ENCODE results near the gene CYP2C9. TPM values are rescaled to one million over a fixed set of nuclear protein-coding genes. Genes with fewer than 3 reads are reported as not detected.

CYP2C9 gene
- total RNA-seq, 1 donor from 2014 or later: 0.34 TPM

- Mint-ChIP-seq H3K4me1 (ENCODE audit: low read depth) (peaks cover 2% of the 10 kb centered on the region), H3K36me3 (ENCODE audit: insufficient read depth) (peaks cover 2% of the 10 kb centered on the region), H3K4me3 (ENCODE audit: low read depth) (no peak overlapping the region), H3K27me3 (no peaks in the 10 kb centered on the region), H3K27ac (no peak overlapping the region), H3K9me3 (ENCODE audit: low read depth) (peaks cover 11% of the 10 kb centered on the region)
- no peak for DNase-seq (ENCODE audit: low spot score, unreplicated experiment)
- TF ChIP-seq CTCF (IDR thresholded peaks at IDR 0.05; ENCODE audit: unreplicated experiment): no peak
These were observed 88.0 kb downstream of the CYP2C9 start for GRCh38 chr10:95026461-95026860.

- no peak for TF ChIP-seq CTCF (IDR thresholded peaks at IDR 0.05; ENCODE audit: unreplicated experiment)
- Mint-ChIP-seq H3K4me1 (ENCODE audit: low read depth) (peaks cover 27% of the 10 kb centered on the region), H3K4me3 (ENCODE audit: low read depth) (no peak overlapping the region), H3K9me3 (ENCODE audit: low read depth) (no peaks in the 10 kb centered on the region), H3K27me3 (no peaks in the 10 kb centered on the region), H3K27ac (no peak overlapping the region), H3K36me3 (ENCODE audit: insufficient read depth) (peaks cover 2% of the 10 kb centered on the region)
- no peak for DNase-seq (ENCODE audit: low spot score, unreplicated experiment)
These were observed 93.2 kb downstream of the CYP2C9 start for GRCh38 chr10:95031656-95032055.

- TF ChIP-seq CTCF (IDR thresholded peaks at IDR 0.05; ENCODE audit: unreplicated experiment): no peak
- peaks cover 39% of the 10 kb centered on the region for H3K4me1 Mint-ChIP-seq (ENCODE audit: low read depth)
- H3K27ac Mint-ChIP-seq: no peak overlapping the region
- no peak for DNase-seq (ENCODE audit: low spot score, unreplicated experiment)
- H3K9me3 Mint-ChIP-seq (ENCODE audit: low read depth): peaks cover 6% of the 10 kb centered on the region
- peaks cover 5% of the 10 kb centered on the region for H3K36me3 Mint-ChIP-seq (ENCODE audit: insufficient read depth)
- H3K4me3 Mint-ChIP-seq (ENCODE audit: low read depth): no peak overlapping the region
- H3K27me3 Mint-ChIP-seq: no peaks in the 10 kb centered on the region
These were observed 95.9 kb downstream of the CYP2C9 start for GRCh38 chr10:95034401-95034800.

GRCh38 chr10:95035332-95036295, 97.2 kb downstream of the CYP2C9 start:
- H3K4me3 Mint-ChIP-seq (ENCODE audit: low read depth): no peak overlapping the region
- H3K9me3 Mint-ChIP-seq (ENCODE audit: low read depth): peaks cover 6% of the 10 kb centered on the region
- no peak for TF ChIP-seq CTCF (IDR thresholded peaks at IDR 0.05; ENCODE audit: unreplicated experiment)
- peaks cover 46% of the 10 kb centered on the region for H3K4me1 Mint-ChIP-seq (ENCODE audit: low read depth)
- peaks cover 5% of the 10 kb centered on the region for H3K36me3 Mint-ChIP-seq (ENCODE audit: insufficient read depth)
- no peaks in the 10 kb centered on the region for H3K27me3 Mint-ChIP-seq
- no peak for DNase-seq (ENCODE audit: low spot score, unreplicated experiment)
- H3K27ac Mint-ChIP-seq: no peak overlapping the region

- peaks cover 4% of the 10 kb centered on the region for H3K36me3 Mint-ChIP-seq (ENCODE audit: insufficient read depth)
- no peak for TF ChIP-seq CTCF (IDR thresholded peaks at IDR 0.05; ENCODE audit: unreplicated experiment)
These were observed 100.8 kb downstream of the CYP2C9 start for GRCh38 chr10:95039281-95039680.

More at GRCh38 chr10:95039281-95039680, 100.8 kb downstream of the CYP2C9 start:
- Mint-ChIP-seq H3K4me3 (ENCODE audit: low read depth) (no peak overlapping the region), H3K9me3 (ENCODE audit: low read depth) (peaks cover 6% of the 10 kb centered on the region), H3K27me3 (no peaks in the 10 kb centered on the region), H3K27ac (no peak overlapping the region), H3K4me1 (ENCODE audit: low read depth) (peaks cover 37% of the 10 kb centered on the region)
- DNase-seq (ENCODE audit: low spot score, unreplicated experiment): no peak

Other genes with a start within 250 kb of the CYP2C9 start
- 0.42 TPM in 1 of 2 replicates, not detected in the other for gene CYP2C19, start 176.0 kb upstream of the CYP2C9 start, total RNA-seq
- gene CYP2C8, start 130.8 kb downstream of the CYP2C9 start, total RNA-seq: 7.3 and 8.1 TPM in 2 replicates

Data from progenitor cell of endocrine pancreas (in vitro differentiated cells).